SK-N-SH treated with all-trans-retinoic acid at 6 μM for 48 hours (cell line): ENCODE results near the gene ZNF575.

Experiments
- GLIS3 ChIP-seq: fragments of 250-450 bp; sonication (Bioruptor Pico); IDR thresholded peaks from 2 replicates; pipeline ENCODE4 v1.5.0; 2020; ENCODE audit warnings: mild to moderate bottlenecking, moderate library complexity
- ISL1 ChIP-seq: fragments of 250-450 bp; sonication (Bioruptor Pico); IDR thresholded peaks from 2 replicates; pipeline ENCODE4 v2.1.2; 2022; ENCODE audit warnings: mild to moderate bottlenecking, moderate library complexity
- OSR1 ChIP-seq: fragments of 250-450 bp; sonication (Bioruptor Pico); IDR thresholded peaks from 2 replicates; pipeline ENCODE4 v1.8.0; 2022; ENCODE audit warnings: moderate library complexity, mild to moderate bottlenecking, inconsistent platforms
- RARB ChIP-seq: fragments of 250-450 bp; sonication (Bioruptor Pico); IDR thresholded peaks from 2 replicates; pipeline ENCODE4 v1.8.0; 2021; ENCODE audit warnings: mild to moderate bottlenecking, moderate library complexity
- TCF4 ChIP-seq: fragments of 250-450 bp; sonication (Bioruptor Pico); IDR thresholded peaks from 2 replicates; pipeline ENCODE4 v1.8.0; 2021; ENCODE audit warnings: mild to moderate bottlenecking, moderate library complexity, borderline replicate concordance
- ZNF565 ChIP-seq: fragments of 450-650 bp; formaldehyde crosslinking; conservative IDR thresholded peaks from 2 replicates; pipeline ENCODE4 v1.5.0; 2020; ENCODE audit warnings: low read depth, mild to moderate bottlenecking, moderate library complexity
- ZNF8 ChIP-seq: fragments of 450-650 bp; formaldehyde crosslinking; IDR thresholded peaks from 2 replicates; pipeline ENCODE4 v1.5.0; 2020; ENCODE audit warnings: mild to moderate bottlenecking, moderate library complexity

- TF ChIP-seq TCF4 (CRISPR knock-in tag): no peak
- no peak for TF ChIP-seq ZNF8 (CRISPR knock-in tag)
- TF ChIP-seq ZNF565: no peak
- no peak for TF ChIP-seq GLIS3 (CRISPR knock-in tag)
- no peak for TF ChIP-seq ISL1
- no peak for TF ChIP-seq OSR1 (CRISPR knock-in tag)
- no peak for TF ChIP-seq RARB (CRISPR knock-in tag)
Measured at GRCh38 chr19:43519436-43520088, 13.4 kb upstream of the ZNF575 start.
